NOMO-1 treated with dmso at 0.1 percent for 144 hours (cell line): Measurements from ENCODE around the gene BCORL1.
A peak's percentile ranks its signal among the peaks of the same experiment; 100 is the strongest.

Experiments
- DNase-seq: peaks from one replicate; lab custom pipeline; 2025; ENCODE audit not compliant: unreplicated experiment; lab: John Stamatoyannopoulos, UW

The BCORL1 gene

GRCh38 chrX:130060122-130061069 lies 78.0 kb downstream of the BCORL1 start:
- DNase-seq = peak; percentile 34

DNA sequence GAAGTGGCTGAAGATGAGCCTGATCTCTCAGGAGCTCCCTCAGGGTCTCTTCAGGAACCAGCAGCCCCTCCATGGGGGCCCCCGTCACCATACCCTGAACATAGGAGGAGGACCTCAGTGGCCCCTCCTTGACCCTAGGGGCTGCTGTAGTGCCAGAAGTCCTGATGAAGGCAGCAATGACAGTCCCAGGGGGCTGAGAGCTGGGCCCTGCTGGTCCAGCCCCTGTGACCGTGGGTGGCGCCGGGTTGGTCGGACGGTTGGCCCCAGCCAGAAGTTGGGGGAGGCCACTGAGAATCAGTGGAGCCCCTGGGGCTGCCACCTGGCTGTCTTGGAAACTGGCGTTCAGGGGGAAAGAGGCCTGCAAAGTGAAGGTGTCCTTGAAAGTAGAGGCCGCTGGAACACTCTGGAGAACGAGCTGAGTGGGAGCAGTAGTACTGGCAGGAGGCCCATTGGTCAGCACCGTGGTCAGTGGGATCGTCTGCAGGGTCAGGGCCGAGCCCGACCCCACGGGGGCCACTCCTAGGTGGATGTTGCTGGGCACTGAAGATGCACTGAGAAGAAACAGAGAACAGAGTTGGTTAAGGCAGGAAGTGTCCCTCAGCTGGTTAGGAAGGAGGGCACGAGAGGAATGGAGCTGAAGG lies 84.7 kb downstream of the BCORL1 start:
- no peak for DNase-seq

DNA sequence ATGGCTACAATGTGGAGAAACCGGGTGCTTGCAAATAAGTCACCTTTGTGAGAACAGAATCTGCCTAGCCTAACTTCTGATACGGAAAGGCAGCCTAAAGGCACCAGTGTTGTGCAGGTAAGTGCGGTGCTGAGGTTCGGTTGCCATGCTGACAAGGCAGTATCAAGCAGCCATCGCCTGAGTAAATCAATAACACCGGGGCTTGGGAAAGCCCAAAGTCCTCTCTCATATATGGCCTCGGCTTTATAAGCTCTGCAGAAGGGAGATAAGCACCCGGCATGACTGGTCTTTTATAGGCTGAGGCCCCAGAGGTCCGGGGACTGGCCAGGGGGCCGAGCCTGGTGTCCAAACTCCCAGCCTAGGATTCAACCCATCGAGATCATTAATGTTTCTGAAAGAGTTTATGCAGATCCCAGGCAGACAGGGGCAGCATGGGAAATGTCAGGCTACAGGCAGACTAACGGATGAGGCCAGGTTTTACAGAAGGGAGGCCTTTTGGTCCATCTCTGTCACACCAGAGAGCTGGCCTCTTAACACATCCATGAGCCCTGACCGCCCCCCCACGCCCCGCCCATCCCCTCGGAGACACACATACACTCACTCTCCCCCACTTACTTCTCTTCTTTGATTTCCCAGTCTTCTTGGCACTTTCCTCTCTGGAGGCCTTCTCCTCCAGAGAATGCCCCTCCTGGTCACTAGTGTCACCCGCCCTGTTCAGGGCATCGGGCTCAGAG lies 89.3 kb downstream of the BCORL1 start:
- DNase-seq = no peak

DNA sequence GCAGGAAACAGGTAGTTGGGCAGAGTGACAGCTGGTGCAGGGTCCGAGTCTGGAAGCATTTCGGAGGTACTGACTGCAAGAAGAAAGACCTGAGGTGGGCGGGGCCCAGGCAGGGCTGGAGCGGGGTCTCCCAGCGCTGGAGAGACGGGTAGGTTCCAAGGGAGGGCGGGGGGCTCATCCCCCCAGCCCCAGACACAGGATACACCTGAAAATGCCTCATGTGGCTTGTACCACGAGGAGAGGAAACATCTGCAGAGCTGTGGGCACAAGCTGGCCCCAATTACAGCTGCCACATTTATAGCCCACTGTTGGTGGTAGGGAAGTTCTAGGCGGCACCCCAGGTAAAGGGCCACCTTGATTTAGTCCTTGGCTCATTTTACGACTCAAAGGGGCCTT lies 89.9 kb downstream of the BCORL1 start:
- no peak for DNase-seq

GRCh38 chrX:130075777-130076176 lies 93.3 kb downstream of the BCORL1 start:
- DNase-seq = no peak

GRCh38 chrX:130079824-130080406 lies 97.5 kb downstream of the BCORL1 start:
- peak; percentile 37 for DNase-seq

DNA sequence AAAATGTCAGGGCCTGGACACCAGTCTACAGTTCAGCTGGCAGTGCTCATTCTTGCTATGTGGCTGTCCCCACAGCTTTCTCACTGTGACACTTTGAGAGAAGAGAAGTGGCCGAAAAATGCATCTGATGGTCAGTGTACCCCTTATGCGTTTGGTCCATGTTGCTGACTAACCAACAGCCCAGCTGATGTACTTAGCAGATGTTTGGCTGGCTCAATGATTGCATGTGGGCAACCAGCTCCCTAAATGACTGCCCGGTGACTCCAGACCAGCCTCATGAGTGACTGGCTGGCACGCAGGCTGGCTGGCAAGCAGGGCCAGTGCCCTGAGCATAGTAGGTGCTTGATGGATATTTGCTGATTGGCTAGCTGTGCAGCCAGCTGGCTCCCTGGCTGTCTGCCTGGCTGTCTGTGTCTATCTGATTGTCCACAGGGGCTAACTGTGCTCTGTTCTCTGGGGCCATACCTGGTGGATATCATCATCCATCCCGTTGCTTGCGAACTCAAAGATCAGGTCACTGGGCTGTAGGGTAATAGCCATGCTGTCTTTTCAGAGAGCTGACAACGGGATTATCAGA lies 98.4 kb downstream of the BCORL1 start:
- no peak for DNase-seq

DNA sequence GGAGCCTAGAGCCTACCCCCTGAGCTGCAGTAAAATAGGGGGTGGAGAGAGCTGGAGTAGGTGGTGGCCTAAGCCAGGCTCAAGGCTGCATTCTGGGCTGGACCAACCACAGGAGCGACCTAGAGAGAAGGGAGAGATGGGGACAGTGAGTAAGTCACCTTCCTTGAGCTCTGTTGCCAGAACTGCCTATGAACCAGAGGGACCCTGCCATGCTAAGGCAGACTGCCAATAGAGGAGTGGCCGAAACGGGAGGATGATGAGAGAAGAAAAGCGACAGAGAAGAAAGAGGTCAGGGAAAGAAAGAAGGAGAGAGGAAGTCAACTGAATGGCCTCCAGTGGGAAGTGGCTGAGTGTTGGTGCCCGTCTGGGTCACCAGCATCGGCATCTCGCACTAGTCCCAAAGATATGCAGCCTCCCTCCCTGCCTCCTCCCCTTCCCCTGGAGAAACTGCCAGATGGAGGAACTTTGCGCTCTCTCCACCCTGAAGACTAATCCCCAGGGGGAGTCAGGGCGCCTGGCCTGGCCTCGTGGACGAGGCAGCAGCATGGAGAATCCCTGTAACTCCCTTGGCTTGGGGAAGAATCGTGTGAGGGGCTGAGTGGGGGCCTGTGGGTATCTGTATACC lies 99.1 kb downstream of the BCORL1 start:
- no peak for DNase-seq

GRCh38 chrX:130082244-130083106 lies 100.0 kb downstream of the BCORL1 start:
- DNase-seq = peak; percentile 84

DNA sequence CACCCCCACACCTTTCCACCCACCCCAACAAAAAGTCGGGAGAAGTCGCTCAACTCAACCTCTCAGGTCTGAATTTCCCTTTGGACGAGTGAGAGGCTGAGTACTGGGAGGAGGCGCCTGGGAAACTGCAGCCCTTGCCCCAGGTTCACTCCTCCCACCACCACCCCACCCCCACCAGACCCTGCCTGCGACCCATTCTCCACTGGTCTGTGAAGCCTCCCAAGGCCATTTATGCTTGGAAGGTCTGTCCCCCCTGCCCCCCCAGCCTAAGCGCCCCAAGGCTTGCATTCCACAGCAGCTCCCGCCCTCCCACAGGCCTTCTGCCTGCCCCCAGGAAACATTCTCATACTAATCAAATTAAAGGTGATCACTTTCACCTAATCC lies 100.7 kb downstream of the BCORL1 start:
- DNase-seq = no peak

DNA sequence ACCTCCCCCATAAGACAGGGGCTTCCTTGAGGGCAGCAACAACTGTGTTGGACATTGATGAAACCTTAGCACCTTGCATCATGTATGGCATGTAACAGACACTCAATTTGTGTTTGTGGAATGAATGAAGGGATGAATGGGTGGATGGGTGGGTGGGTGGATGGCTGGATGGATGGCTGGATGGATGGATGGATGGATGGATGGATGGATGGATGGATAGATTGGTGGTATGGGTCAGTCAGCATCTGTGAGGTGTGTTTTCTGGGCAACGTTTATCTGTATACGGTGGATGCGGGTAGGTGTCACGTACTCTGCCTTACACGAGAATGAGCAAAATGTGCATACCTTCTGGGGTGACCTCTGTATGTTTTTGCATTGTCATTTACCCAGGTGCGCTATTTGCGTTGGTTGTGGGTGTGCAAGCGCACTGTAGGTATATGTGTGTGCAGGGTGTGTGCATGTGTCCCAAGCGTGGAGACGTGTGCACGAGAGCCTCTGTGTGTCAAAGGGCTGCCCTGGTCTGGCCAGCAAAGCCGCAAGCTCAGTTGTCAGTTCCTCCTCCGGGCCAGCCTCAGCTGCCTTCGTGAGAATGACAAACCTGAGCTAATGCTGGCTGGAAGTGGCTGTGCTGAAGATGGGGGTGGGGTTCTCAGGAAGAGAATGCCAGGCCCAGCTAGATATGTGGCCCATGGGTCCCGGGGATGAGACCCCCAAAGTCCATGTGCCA lies 101.4 kb downstream of the BCORL1 start:
- DNase-seq = peak; percentile 71

DNA sequence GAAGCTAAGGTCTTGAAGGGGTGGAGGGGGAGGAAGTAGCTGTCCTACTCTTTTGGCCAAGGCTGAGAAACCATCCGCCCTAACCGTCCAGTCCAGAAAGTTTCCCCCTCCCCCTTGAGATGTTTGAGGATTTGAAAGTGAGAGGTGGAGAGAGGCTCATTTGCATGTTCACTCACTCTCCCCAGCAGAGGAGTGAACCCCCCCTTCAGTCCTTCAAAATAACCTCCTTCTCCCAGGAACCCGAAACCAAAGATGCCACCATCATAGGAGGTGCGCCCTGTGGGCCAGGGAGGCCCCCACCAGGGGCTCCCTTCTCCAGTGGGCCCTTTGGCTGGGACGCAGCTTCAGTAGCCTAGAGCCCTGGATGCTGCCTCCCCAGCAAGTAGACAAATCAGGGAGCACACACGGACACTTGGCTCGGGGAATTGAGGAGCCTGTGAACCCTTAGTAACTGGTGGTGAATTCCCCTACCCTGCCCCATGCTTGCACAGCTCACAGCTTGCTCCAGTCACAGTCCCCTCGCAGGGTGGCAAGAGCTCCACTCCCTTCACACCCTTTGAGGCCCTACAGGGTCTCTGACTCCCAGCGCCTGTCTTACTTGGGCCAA lies 102.3 kb downstream of the BCORL1 start:
- DNase-seq = peak; percentile 80

- no peak for DNase-seq
These were observed 103.4 kb downstream of the BCORL1 start for GRCh38 chrX:130085551-130086446.

DNA sequence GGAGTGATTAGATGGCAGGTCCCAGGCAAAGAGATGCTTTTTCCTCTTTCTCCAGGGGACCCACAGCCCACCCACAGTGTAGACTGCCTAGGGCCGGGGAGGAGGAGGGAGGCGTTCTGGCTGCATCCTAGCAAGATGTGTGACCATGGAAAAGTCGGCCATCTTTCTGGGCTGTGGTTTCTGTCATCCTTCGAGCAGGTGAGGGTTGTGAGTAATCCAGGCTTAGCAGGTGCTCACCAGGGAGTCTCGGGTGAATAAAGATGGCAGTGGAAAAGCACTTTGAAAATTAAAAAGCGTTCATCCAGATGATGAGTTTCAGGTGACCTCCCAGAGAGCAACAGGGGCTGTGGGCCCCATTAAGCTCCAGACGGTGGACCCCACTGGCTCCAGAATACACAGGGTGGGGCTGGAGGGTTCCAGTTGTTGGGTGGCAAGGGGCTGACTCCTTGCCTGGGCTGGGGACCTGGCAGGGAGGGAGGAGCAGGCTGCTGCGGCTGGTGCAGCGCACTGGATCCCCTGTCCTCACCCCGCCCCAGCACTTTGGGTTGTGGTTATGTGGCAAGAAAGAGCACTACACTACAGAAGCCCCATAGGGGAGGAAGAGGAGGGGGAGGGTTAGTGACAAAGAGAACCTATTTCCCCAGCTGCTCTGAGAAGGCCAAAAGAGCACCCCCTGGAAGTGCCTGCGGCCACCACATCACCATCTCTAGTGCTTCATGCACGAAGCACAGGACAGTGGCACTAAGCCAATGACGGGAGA lies 104.2 kb downstream of the BCORL1 start:
- DNase-seq = peak; percentile 85

GRCh38 chrX:130090364-130090763 lies 107.9 kb downstream of the BCORL1 start:
- no peak for DNase-seq

DNA sequence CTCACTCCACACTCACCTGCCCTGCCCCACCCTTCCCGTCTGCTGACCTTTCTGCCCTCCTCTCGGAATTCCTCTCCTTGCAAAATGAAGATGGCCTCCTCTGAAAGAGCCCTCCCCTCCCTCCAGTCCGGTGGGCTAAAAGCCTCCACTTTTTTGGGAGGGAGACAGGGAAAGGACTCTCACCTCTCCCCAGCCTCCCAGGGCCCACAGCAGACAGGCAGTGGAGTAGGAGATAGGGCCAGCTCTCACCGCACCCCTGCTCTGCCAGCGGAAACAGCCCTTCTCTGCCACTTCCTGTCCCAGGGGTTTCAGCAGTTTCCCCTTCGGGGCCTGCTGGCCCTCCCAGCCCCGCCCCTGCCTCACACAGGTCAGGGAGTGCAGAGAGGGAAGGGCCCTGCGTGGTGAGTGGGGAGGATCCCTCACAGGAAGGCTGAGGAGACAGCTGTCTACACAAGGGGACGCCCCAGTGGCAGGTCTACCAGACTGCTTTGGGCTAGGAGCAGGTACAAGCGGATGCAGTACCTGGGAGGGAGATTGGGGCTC lies 109.6 kb downstream of the BCORL1 start:
- DNase-seq = peak; percentile 85
